ENCODE results near the gene TCP10L. TPM values are rescaled to one million over a fixed set of nuclear protein-coding genes. Genes with fewer than 3 reads are reported as not detected.
A peak's percentile ranks its signal among the peaks of the same experiment; 100 is the strongest.
"Not testable (repeated sequence)": the region's sequence is repeated elsewhere in the genome, so short reads cannot be mapped to it uniquely, and the experiment has no call there.

The TCP10L gene
- total and polyA plus RNA-seq, 3 donors from 2014 or later, result 81.3 to 350 (median 107) TPM

- no peaks in the 10 kb centered on the region for H3K9me3 ChIP-seq
- H3K36me3 ChIP-seq (ENCODE audit: low read depth, missing control alignments), result no peaks in the 10 kb centered on the region
- H3K27me3 ChIP-seq, result no peaks in the 10 kb centered on the region
- WGBS, 2 donors, result 50 to 57% methylated on average over 5 of the region's 5 CpGs
- no peak overlapping the region for H3K27ac ChIP-seq
- H3K4me1 ChIP-seq, result no peaks in the 10 kb centered on the region
- no peak overlapping the region for H3K4me3 ChIP-seq
- TF ChIP-seq POLR2A (IDR thresholded peaks at IDR 0.05) (no peak), CTCF (IDR thresholded peaks at IDR 0.05) (peak in 2 of 3 experiments; percentile 21 to 27)
- intact Hi-C loops (cut with DNase I; ENCODE audit: low total_unique reads), result loop anchor here (10.0 kb wide), 1 partner anchor 158 kb away; no protein-coding TSS in a partner anchor
- DNase-seq, result peak; percentile 71
These were observed 22.9 kb downstream of the TCP10L start for GRCh38 chr21:32562426-32562825.

- WGBS, 2 donors, result 93% methylated on average over 1 of the region's 1 CpG
- not testable (repeated sequence) for H3K27ac ChIP-seq; H3K9me3 ChIP-seq; H3K36me3 ChIP-seq (ENCODE audit: low read depth, missing control alignments); H3K4me3 ChIP-seq; DNase-seq; H3K4me1 ChIP-seq; H3K27me3 ChIP-seq
- intact Hi-C loops (cut with DNase I; ENCODE audit: low total_unique reads), result loop anchor here (10.0 kb wide), 1 partner anchor 157 kb away; no protein-coding TSS in a partner anchor
These were observed 23.8 kb downstream of the TCP10L start for GRCh38 chr21:32561476-32561875.

GRCh38 chr21:32560896-32561295, 24.4 kb downstream of the TCP10L start:
- H3K27me3 ChIP-seq, result no peaks in the 10 kb centered on the region
- H3K4me3 ChIP-seq, result no peak overlapping the region
- H3K9me3 ChIP-seq, result no peaks in the 10 kb centered on the region
- no peaks in the 10 kb centered on the region for H3K36me3 ChIP-seq (ENCODE audit: low read depth, missing control alignments)
- no peak for DNase-seq
- TF ChIP-seq CTCF (IDR thresholded peaks at IDR 0.05) (no peak), POLR2A (IDR thresholded peaks at IDR 0.05) (no peak)
- WGBS, 2 donors, result 95 to 98% methylated on average over 3 of the region's 3 CpGs
- H3K4me1 ChIP-seq, result peaks cover 4% of the 10 kb centered on the region
- intact Hi-C loops (cut with DNase I; ENCODE audit: low total_unique reads), result loop anchor here (10.0 kb wide), 1 partner anchor 156 kb away; no protein-coding TSS in a partner anchor
- H3K27ac ChIP-seq, result no peak overlapping the region

- Histone ChIP-seq H3K4me1 (peaks cover 4% of the 10 kb centered on the region), H3K27me3 (no peaks in the 10 kb centered on the region), H3K4me3 (no peak overlapping the region), H3K27ac (peak overlapping the region in 1 of 2 donors; percentile 19), H3K36me3 (ENCODE audit: low read depth, missing control alignments) (no peaks in the 10 kb centered on the region), H3K9me3 (no peaks in the 10 kb centered on the region)
- TF ChIP-seq CTCF (IDR thresholded peaks at IDR 0.05), result no peak
- TF ChIP-seq POLR2A (IDR thresholded peaks at IDR 0.05), result no peak
- DNase-seq, result no peak
- intact Hi-C loops (cut with DNase I; ENCODE audit: low total_unique reads), result no loop called here
- 88 to 89% methylated on average over 6 of the region's 6 CpGs for WGBS, 2 donors
These were observed 26.2 kb downstream of the TCP10L start for GRCh38 chr21:32559006-32559610.

GRCh38 chr21:32558106-32558505, 27.2 kb downstream of the TCP10L start:
- H3K27me3 ChIP-seq, result no peaks in the 10 kb centered on the region
- peak overlapping the region in 1 of 2 donors; percentile 19 for H3K27ac ChIP-seq
- no peak for DNase-seq
- H3K36me3 ChIP-seq (ENCODE audit: low read depth, missing control alignments), result no peaks in the 10 kb centered on the region
- H3K9me3 ChIP-seq, result no peaks in the 10 kb centered on the region
- intact Hi-C loops (cut with DNase I; ENCODE audit: low total_unique reads), result no loop called here
- 72 to 78% methylated on average over 3 of the region's 3 CpGs for WGBS, 2 donors
- no peak overlapping the region for H3K4me3 ChIP-seq
- no peak for TF ChIP-seq CTCF (IDR thresholded peaks at IDR 0.05)
- no peak for TF ChIP-seq POLR2A (IDR thresholded peaks at IDR 0.05)
- H3K4me1 ChIP-seq, result peaks cover 4% of the 10 kb centered on the region
